ENCODE data around the gene TIMM23B. TPM values are rescaled to one million over a fixed set of nuclear protein-coding genes. Genes with fewer than 3 reads are reported as not detected.
"Not testable (repeated sequence)": the region's sequence is repeated elsewhere in the genome, so short reads cannot be mapped to it uniquely, and the experiment has no call there.

Gene TIMM23B
- total RNA-seq, 1 experiment from 2014 or later: 14.4 TPM

DNA sequence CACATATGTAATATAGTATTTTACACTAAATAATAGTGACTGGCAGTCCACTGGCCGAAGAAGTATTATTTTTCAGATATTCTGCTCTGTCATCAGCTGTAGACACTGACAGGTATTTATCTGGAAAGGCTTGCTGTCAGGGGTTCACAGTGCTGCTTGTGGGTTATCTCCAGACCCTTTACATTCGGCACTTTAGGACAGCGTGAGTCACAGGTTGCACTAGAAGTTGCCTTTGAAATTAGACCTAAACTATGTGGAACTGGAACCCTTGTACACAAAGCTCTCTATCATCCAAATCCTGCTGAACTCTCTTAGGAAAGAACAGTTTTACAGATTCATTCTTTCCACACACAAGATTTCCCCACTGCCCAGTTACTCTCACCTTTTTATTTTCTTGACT lies 30.2 kb downstream of the TIMM23B start:
- not testable (repeated sequence) for DNase-seq (ENCODE audit: low read depth)

DNA sequence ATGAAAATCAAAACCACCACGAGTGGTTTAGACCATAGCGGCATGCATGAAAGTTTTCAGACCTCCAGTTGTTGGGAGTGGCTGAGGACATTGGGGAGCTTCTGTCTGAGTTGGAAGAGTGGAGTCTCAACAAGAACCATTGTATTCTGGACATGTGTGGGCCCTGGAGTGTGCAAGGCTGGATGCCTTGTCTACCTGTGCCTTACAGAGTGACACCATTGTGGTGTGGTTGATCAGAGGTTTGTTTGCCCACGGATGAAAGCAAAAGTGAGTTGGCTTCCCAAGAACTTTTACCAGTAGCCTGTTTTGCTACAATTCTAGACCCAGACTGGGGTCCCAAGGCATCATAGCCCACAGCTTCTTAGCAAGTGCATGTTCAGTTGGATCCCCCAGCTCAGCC lies 35.9 kb downstream of the TIMM23B start:
- DNase-seq (ENCODE audit: low read depth): not testable (repeated sequence)

DNA sequence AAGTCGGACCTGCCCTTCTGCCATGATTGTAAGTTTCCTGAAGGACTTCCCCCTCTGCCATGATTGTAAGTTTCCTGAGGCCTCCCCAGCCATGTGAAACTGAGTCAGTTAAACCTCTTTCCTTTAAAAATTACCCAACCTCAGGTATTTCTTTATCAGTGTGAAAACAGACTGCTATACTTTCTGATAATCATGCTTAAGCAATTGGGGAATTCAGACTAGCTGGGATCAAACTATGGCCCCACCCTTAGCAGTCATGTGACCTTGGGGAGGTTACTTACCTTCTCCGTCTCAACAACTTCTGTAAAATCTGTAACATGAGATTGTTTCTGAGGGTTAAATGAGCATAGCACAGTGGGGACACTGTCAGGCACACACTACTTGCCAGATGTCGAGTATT lies 45.4 kb downstream of the TIMM23B start:
- DNase-seq (ENCODE audit: low read depth): not testable (repeated sequence)

DNA sequence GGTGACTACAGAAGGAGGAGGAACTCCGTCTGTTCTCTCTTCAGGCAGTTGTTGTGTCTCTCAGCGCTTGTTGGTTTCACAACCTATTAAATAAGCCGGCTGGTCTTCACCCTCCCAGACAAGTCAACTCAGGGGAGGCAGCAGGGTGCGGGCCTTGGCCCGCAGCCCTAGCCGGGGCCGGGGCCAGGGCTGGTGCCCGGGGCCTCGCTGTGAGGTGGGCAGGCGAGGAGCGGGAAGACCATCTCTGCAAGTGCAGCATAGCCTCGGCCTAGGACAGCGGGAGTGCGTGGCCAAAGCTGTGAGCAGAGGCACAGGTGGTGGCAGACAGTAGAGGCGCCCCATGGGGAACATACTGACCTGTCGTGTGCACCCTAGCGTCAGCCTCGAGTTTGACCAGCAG lies 46.5 kb downstream of the TIMM23B start, which contains the start of gene AGAP6:
TSS of gene AGAP6 (plus strand) at position 31 of the 400 bp plus-strand sequence. CDS start at position 341, 310 bp downstream.
- not testable (repeated sequence) for DNase-seq (ENCODE audit: low read depth)

DNA sequence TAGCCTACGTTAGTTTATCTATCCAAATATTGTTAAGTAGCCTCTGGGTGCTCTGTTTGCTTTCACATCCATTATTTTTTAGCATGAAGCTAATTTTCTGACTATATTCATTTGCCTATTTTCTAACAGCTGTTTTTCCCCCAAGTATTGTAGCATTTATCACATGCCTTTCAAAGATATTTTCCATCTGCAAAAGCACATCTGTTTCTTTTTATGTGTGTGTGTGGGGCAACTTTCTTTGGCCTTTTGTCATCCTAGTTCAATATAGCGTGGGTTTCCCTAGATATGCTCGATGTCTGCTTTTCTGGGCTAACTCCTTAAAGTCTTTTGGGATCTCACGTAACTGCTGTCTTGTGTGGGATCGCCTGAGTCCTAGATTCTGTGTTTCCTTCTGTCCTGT lies 53.5 kb downstream of the TIMM23B start:
- DNase-seq (ENCODE audit: low read depth): not testable (repeated sequence)

DNA sequence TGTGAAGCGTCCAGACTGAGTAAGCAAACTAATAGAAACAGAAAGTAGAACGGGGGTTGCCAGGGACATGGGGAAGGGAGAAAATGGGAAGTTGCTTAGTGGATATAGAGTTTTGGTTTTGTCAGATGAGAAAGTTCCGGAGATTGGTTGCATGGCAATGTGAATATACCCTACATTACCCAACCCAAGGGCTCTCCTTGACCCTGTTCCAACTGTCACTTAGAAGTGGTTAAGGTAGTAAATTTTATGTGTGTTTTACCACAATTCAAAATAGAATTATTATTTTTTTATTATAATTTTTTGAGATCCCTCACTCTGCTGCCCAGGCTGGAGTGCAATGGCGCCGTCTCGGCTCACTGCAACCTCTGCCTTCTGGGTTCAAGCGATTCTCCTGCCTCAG lies 72.2 kb downstream of the TIMM23B start:
- not testable (repeated sequence) for DNase-seq (ENCODE audit: low read depth)

DNA sequence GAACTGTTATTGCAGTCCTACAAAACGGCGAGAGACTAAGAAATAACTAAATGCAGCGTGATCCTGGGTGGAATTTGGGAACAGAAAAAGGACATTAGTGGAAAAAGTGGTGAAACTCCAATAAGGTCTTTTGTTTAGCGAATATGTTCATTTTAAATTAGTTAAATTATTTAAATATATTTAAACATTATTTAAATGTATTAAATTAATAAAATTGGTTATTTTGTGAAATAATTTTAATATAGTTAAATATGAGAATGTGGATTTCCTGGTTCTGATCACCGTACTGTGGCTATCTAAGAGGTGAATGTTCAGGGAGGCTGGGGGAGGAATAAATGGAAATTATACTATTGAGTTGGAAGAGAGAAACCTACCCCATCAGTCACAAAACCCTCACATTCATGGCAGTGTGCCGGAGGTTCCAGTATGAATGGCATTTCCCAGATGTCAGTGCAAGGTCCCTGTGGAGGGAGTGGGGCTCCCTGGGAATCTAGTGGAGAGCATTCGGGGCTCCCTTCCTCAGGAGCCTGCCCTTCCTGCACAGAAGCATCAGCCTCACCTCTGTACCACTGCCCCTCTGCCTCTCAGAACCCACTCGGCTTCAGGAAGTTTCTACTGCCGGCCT lies 73.9 kb downstream of the TIMM23B start:
- not testable (repeated sequence) for DNase-seq (ENCODE audit: low read depth)

DNA sequence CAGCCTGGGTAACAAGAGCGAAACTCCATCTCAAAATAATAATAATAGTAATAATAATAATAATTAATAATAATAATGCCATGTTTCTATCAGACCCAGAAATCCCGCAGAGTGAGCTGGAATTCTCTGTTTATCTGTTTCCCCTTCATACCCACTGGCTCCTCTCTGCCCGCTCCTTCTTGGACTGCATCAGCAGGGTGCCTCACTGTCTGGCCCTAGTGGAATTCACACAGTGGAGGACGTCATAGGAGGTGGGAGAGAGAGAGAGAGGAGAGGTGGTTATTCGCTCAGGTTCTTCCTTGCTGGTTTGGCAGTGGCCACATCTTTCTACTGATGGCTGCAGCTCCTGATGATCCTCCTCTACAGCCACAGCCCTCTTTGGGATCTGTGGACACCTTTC lies 75.1 kb downstream of the TIMM23B start:
- not testable (repeated sequence) for DNase-seq (ENCODE audit: low read depth)

DNA sequence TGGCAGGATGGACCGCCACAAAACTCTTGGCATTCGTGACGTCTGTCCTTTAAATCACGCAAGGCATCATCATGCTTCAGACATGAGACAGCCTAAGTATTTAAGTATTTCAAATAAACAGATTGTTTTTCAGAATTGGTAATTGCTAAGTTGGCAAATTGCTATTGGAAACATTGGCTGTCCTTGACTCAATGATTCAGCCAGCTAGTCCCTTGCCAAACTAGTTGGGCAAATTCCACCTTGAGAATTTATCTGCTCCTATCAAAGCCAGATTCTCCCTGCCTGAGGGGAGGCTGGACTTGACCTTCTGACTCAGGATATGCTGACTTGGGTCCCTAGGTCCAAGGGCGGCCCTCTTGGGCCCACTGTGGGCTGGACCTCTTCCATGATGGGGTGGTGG lies 75.8 kb downstream of the TIMM23B start:
- not testable (repeated sequence) for DNase-seq (ENCODE audit: low read depth)

DNA sequence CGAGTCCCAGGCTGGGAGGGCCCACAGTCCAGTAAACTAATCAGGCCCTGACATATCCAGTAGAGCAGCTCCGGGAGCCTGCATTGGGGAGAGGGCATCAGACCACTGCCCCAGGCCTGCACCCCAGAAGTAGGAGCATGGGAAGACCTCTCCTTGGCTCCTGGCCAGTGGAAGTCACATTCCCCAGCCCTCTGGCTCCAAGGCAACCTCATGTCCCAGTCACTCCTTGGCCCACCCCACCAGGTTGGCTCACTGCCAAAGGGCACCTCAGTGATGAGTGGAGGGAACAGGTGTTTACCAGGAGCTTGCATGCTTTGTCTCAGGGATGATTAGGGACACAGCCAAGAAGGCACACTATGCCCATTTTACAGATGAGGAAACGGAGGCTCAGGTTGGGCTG lies 77.4 kb downstream of the TIMM23B start:
- DNase-seq (ENCODE audit: low read depth): peak; percentile 21

DNA sequence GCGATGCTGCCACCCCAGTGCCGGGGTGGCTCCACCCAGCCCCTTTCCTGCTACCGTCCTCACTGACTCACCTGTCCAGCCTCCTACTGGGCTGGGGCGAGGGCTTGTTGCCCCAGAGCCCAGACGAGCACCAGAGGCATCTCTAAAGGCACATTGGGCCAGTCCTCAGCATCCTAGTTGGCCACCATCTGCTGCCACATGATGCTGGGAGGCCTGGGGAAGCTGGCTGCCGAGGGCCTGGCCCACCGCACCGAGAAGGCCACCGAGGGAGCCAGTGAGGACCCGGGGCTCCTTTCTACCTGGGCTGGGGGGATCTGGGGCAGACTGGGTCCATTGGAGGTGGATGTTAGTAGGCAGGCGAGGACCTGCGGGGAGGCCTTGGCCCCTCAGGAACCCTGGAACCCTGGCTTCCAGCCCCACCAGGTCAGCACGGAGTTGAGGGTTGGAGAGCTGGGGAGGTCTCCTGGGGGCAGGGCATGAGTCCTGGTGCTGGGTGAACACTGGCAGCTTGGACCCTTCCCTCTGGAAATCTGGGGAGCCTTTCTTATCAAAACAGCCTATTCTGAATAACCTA lies 78.7 kb downstream of the TIMM23B start:
- not testable (repeated sequence) for DNase-seq (ENCODE audit: low read depth)

DNA sequence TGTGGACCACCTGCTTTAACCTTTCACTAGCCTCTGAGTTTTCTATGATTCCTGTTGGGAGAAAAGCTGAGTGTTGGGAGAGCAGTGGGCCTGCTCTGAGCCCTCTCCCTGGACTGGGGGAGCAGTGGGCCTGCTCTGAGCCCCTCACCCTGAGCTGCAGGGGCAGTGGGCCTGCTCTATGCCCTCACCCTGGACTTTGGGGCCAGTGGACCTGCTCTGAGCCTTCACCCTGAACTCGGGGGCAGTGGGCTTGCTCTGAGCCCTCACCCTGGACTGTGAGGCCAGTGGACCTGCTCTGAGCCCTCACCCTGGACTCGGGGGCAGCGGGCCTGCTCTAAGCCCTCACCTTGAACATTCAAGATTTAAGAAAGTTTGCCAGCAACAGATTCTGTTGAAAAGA lies 79.8 kb downstream of the TIMM23B start:
- no peak for DNase-seq (ENCODE audit: low read depth)

Other genes with a start within 250 kb of the TIMM23B start
- 0.06 TPM in 1 of 2 replicates, not detected in the other for gene OGDHL, start 179.7 kb upstream of the TIMM23B start, total RNA-seq (2014; rRNA removed)
- gene PARG, start within 50 bp of the TIMM23B start, total RNA-seq (2014; rRNA removed): 22.8 and 23.1 TPM in 2 replicates
- 4.8 and 5.6 TPM in 2 replicates for gene AGAP6, start 46.4 kb downstream of the TIMM23B start, total RNA-seq (2014; rRNA removed)
- gene WASHC2A, start 125.9 kb downstream of the TIMM23B start, total RNA-seq (2014; rRNA removed): 31.9 and 43.8 TPM in 2 replicates